ENCODE measurements around the gene TRDN. TPM values are rescaled to one million over a fixed set of nuclear protein-coding genes. Genes with fewer than 3 reads are reported as not detected.

Gene TRDN
- total RNA-seq, 2 donors from 2014 or later = 0.14 TPM; not detected in 1

GRCh38 chr6:123213921-123214320 is 422.8 kb downstream of the TRDN start:
- H3K4me1 ChIP-seq (ENCODE audit: control insufficient read depth in 1 of 2, low read depth in 2 of 2) = no peaks in the 10 kb centered on the region
- TF ChIP-seq CTCF (IDR thresholded peaks at IDR 0.05) = no peak
- DNase-seq (ENCODE audit: low spot score) = no peak
- no peaks in the 10 kb centered on the region for H3K27me3 ChIP-seq (replicated peaks; ENCODE audit: insufficient read depth)
- no peak overlapping the region for H3K4me3 ChIP-seq
- ATAC-seq (ENCODE audit: insufficient number of reproducible peaks, low FRiP score, low read depth) = no peak
- no peak overlapping the region for H3K27ac ChIP-seq
- no peaks in the 10 kb centered on the region for H3K9me3 ChIP-seq
- H3K36me3 ChIP-seq = no peaks in the 10 kb centered on the region

GRCh38 chr6:123211777-123212545 is 424.8 kb downstream of the TRDN start:
- H3K4me1 ChIP-seq (ENCODE audit: control insufficient read depth in 1 of 2, low read depth in 2 of 2) = no peaks in the 10 kb centered on the region
- H3K27ac ChIP-seq = no peak overlapping the region
- ATAC-seq (ENCODE audit: insufficient number of reproducible peaks, low FRiP score, low read depth) = no peak
- DNase-seq (ENCODE audit: low spot score) = no peak
- no peak overlapping the region for H3K4me3 ChIP-seq
- no peaks in the 10 kb centered on the region for H3K27me3 ChIP-seq (replicated peaks; ENCODE audit: insufficient read depth)
- TF ChIP-seq CTCF (IDR thresholded peaks at IDR 0.05) = no peak
- no peaks in the 10 kb centered on the region for H3K9me3 ChIP-seq
- no peaks in the 10 kb centered on the region for H3K36me3 ChIP-seq

GRCh38 chr6:123210645-123211044 is 426.1 kb downstream of the TRDN start:
- DNase-seq (ENCODE audit: low spot score) = no peak
- H3K4me1 ChIP-seq (ENCODE audit: control insufficient read depth in 1 of 2, low read depth in 2 of 2) = no peaks in the 10 kb centered on the region
- no peaks in the 10 kb centered on the region for H3K36me3 ChIP-seq
- no peak overlapping the region for H3K27ac ChIP-seq
- no peak overlapping the region for H3K4me3 ChIP-seq
- ATAC-seq (ENCODE audit: insufficient number of reproducible peaks, low FRiP score, low read depth) = no peak
- TF ChIP-seq CTCF (IDR thresholded peaks at IDR 0.05) = no peak
- H3K9me3 ChIP-seq = no peaks in the 10 kb centered on the region
- no peaks in the 10 kb centered on the region for H3K27me3 ChIP-seq (replicated peaks; ENCODE audit: insufficient read depth)

- H3K4me3 ChIP-seq = no peak overlapping the region
- no peaks in the 10 kb centered on the region for H3K27me3 ChIP-seq (replicated peaks; ENCODE audit: insufficient read depth)
- no peaks in the 10 kb centered on the region for H3K4me1 ChIP-seq (ENCODE audit: control insufficient read depth in 1 of 2, low read depth in 2 of 2)
- H3K27ac ChIP-seq = no peak overlapping the region
- DNase-seq (ENCODE audit: low spot score) = no peak
- H3K36me3 ChIP-seq = no peaks in the 10 kb centered on the region
- TF ChIP-seq CTCF (IDR thresholded peaks at IDR 0.05) = no peak
- no peak for ATAC-seq (ENCODE audit: insufficient number of reproducible peaks, low FRiP score, low read depth)
- no peaks in the 10 kb centered on the region for H3K9me3 ChIP-seq
Observed at GRCh38 chr6:123207967-123208510, 428.7 kb downstream of the TRDN start.

- Histone ChIP-seq H3K4me3 (no peak overlapping the region), H3K27ac (no peak overlapping the region), H3K4me1 (ENCODE audit: control insufficient read depth in 1 of 2, low read depth in 2 of 2) (no peaks in the 10 kb centered on the region), H3K36me3 (no peaks in the 10 kb centered on the region), H3K9me3 (no peaks in the 10 kb centered on the region), H3K27me3 (replicated peaks; ENCODE audit: insufficient read depth) (no peaks in the 10 kb centered on the region)
- ATAC-seq (ENCODE audit: insufficient number of reproducible peaks, low FRiP score, low read depth) (no peak), DNase-seq (ENCODE audit: low spot score) (no peak)
- TF ChIP-seq CTCF (IDR thresholded peaks at IDR 0.05) = no peak
Observed at GRCh38 chr6:123203928-123204327, 432.8 kb downstream of the TRDN start.
